GM12878 (cell line): ENCODE data around the gene ARHGAP32. TPM values are rescaled to one million over a fixed set of nuclear protein-coding genes. Genes with fewer than 3 reads are reported as not detected.

Source experiments
- ATAC-seq: fragments of 200-7000 bp; cut with Tn5 transposase; 3 replicates; pipeline ENCODE4 v1.9.1; 2020; ENCODE audit warnings: mild to moderate bottlenecking, moderate library complexity
- BruUV-seq: library from RNA; stranded (reverse); fragments of 400-500 nt; replicated peaks from 2 replicates; lab custom pipeline; 2021; lab: Mats Ljungman, UMichigan
- CTCF ChIA-PET: fragments of 300-600 bp; sonication (Branson Sonifier 250); formaldehyde crosslinking; extraction: SDS; loops from one replicate; lab custom pipeline; 2021; ENCODE audit warnings: inconsistent platforms; lab: Yijun Ruan, JAX
- POLR2A ChIA-PET: fragments of 350-600 bp; formaldehyde crosslinking; extraction: SDS; loops from one replicate; lab custom pipeline; 2021; ENCODE audit warnings: inconsistent platforms; lab: Charles Lee
- RAD21 ChIA-PET: fragments of 300-600 bp; sonication (Branson Sonifier 250); formaldehyde crosslinking; loops from one replicate; lab custom pipeline; 2023; ENCODE audit warnings: antibody characterized with exemption; ENCODE audit not compliant: unreplicated experiment; lab: Charles Lee
- SMC1A ChIA-PET: fragments of 300-600 bp; sonication (Branson Sonifier 250); formaldehyde crosslinking; loops from one replicate; lab custom pipeline; 2023; ENCODE audit not compliant: unreplicated experiment, uncharacterized antibody; lab: Charles Lee
- DNase-seq: peaks from one replicate; pipeline ENCODE4 v3.0.0-alpha.2; 2011; ENCODE audit warnings: low read depth, low spot score
- FAIRE-seq: peaks from 3 replicates; lab custom pipeline; 2011; peaks lifted over from hg19 to GRCh38; lab: Jason Lieb, UNC
- H2AFZ ChIP-seq: 2 replicates; pipeline ENCODE4 v1.6.0; 2011; ENCODE audit warnings: low read depth, low read length, control low read depth; ENCODE audit not compliant: control insufficient read depth
- H3K27ac ChIP-seq: 2 replicates; pipeline ENCODE4 v1.5.1; 2011; ENCODE audit warnings: control low read depth; ENCODE audit not compliant: control insufficient read depth, insufficient read depth
- H3K27me3 ChIP-seq, 2 experiments: replicated peaks in 1 of 2; 2 replicates each; pipeline versions ENCODE4 v1.6.0 to v1.6.1; 2011; ENCODE audit warnings: low read length in 1 of 2; ENCODE audit not compliant: control insufficient read depth in 2 of 2, insufficient read depth in 2 of 2
- H3K36me3 ChIP-seq, 2 experiments: 2 replicates each; pipeline ENCODE4 v1.5.1; 2011; ENCODE audit warnings: low read length in 1 of 2; ENCODE audit not compliant: control insufficient read depth in 2 of 2, insufficient read depth in 2 of 2
- H3K4me1 ChIP-seq: 2 replicates; pipeline ENCODE4 v1.6.1; 2011; ENCODE audit warnings: mild to moderate bottlenecking, low read length, moderate library complexity, mixed read lengths; ENCODE audit not compliant: control insufficient read depth, insufficient read depth
- H3K4me2 ChIP-seq: 2 replicates; pipeline ENCODE4 v1.6.0; 2011; ENCODE audit warnings: control low read depth; ENCODE audit not compliant: control insufficient read depth, insufficient read depth
- H3K4me3 ChIP-seq: fragments of 200-600 bp; sonication (generic); 2 replicates; pipeline ENCODE4 v1.5.1; 2016
- H3K79me2 ChIP-seq: 2 replicates; pipeline ENCODE4 v1.6.0; 2011; ENCODE audit warnings: low read length; ENCODE audit not compliant: control insufficient read depth, insufficient read depth
- H3K9ac ChIP-seq: 2 replicates; pipeline ENCODE4 v1.8.0; 2011; ENCODE audit warnings: low read length, control low read depth, mixed read lengths; ENCODE audit not compliant: control insufficient read depth, insufficient read depth
- H3K9me3 ChIP-seq: replicated peaks from 3 replicates; pipeline ENCODE4 v1.5.1; 2011; ENCODE audit warnings: mild to moderate bottlenecking, low read length; ENCODE audit not compliant: control insufficient read depth, insufficient read depth
- H4K20me1 ChIP-seq: 2 replicates; pipeline ENCODE4 v1.6.0; 2011; ENCODE audit not compliant: control insufficient read depth, insufficient read depth
- BMI1 ChIP-seq: fragments of 450-650 bp; IDR thresholded peaks from 2 replicates; pipeline ENCODE4 v1.6.1; 2016; ENCODE audit warnings: mild to moderate bottlenecking, moderate library complexity, borderline replicate concordance
- DPF2 ChIP-seq: fragments of 450-650 bp; IDR thresholded peaks from 2 replicates; pipeline ENCODE4 v1.6.1; 2017; ENCODE audit warnings: mild to moderate bottlenecking
- EGR1 ChIP-seq, 2 experiments: IDR thresholded peaks; 1 replicate in 1 of 2; 2 replicates in 1 of 2; pipeline ENCODE4 v1.6.1; 2011 to 2012; ENCODE audit warnings: low read depth in 2 of 2, low read length in 2 of 2, borderline replicate concordance in 1 of 2, mild to moderate bottlenecking in 1 of 2, moderate library complexity in 1 of 2
- HDAC2 ChIP-seq: fragments of 200-600 bp; sonication (generic); IDR thresholded peaks from 2 replicates; pipeline ENCODE4 v1.6.1; 2017
- IKZF1 ChIP-seq: fragments of 450-650 bp; conservative IDR thresholded peaks from 2 replicates; pipeline ENCODE4 v1.6.1; 2017; ENCODE audit warnings: antibody characterized with exemption, mild to moderate bottlenecking
- JUND ChIP-seq: IDR thresholded peaks from 2 replicates; pipeline ENCODE4 v1.6.1; 2012; ENCODE audit warnings: low read depth, mild to moderate bottlenecking, low read length, improper control_type of control experiment, moderate library complexity
- NR2C2 ChIP-seq: IDR thresholded peaks from 2 replicates; pipeline ENCODE4 v1.6.1; 2011; ENCODE audit warnings: borderline replicate concordance, low read depth; ENCODE audit not compliant: control insufficient read depth, insufficient read length
- SMAD5 ChIP-seq: IDR thresholded peaks from 2 replicates; pipeline ENCODE4 v1.6.1; 2016; ENCODE audit warnings: antibody characterized with exemption, low read depth
- SUPT20H ChIP-seq: IDR thresholded peaks from 2 replicates; pipeline ENCODE4 v1.6.1; 2011; ENCODE audit warnings: low read depth, mild to moderate bottlenecking, low read length, moderate library complexity, borderline replicate concordance; ENCODE audit not compliant: control insufficient read depth
- TCF7 ChIP-seq: IDR thresholded peaks from 2 replicates; pipeline ENCODE4 v1.6.1; 2014; ENCODE audit warnings: antibody characterized with exemption, borderline replicate concordance
- YY1 ChIP-seq: IDR thresholded peaks from 2 replicates; pipeline ENCODE4 v1.6.1; 2011; ENCODE audit warnings: low read depth, mild to moderate bottlenecking, low read length
- ZNF24 ChIP-seq: fragments of 450-650 bp; IDR thresholded peaks from 2 replicates; pipeline ENCODE4 v1.6.1; 2017; ENCODE audit warnings: antibody characterized with exemption, mild to moderate bottlenecking
- ZNF384 ChIP-seq: IDR thresholded peaks from 2 replicates; pipeline ENCODE4 v1.6.1; 2012; ENCODE audit warnings: low read depth, mild to moderate bottlenecking, low read length, improper control_type of control experiment, borderline replicate concordance
- WGBS: methylation state at CpG from one replicate; pipeline ENCODE4 v1.1.6; 2016; ENCODE audit warnings: low lambda C conversion rate; ENCODE audit not compliant: insufficient replicate concordance, insufficient coverage; ENCODE audit errors: missing lambda C conversion rate; 5-methylcytosine and 5-hydroxymethylcytosine counted together
- in situ Hi-C: fragments of 300-500 bp; cut with MboI; formaldehyde crosslinking; loops from 9 replicates; pipeline ENCODE4 v1.14.3; 2018; ENCODE audit warnings: mixed read lengths
- intact Hi-C: fragments of 100-400 bp; cut with micrococcal nuclease; formaldehyde crosslinking; loops from one replicate; pipeline ENCODE4 v1.14.2; 2022; ENCODE audit not compliant: unreplicated experiment
- polyA plus RNA-seq, 11 experiments: library from polyadenylated mRNA; depleted of rRNA in 4 of 11; unstranded in 6 of 11; stranded (reverse) in 5 of 11; fragments of >200 nt; fragmentation: Nextera tagmentation in 4 of 11; fragmentation: Illumina TruSeq in 1 of 11; extraction: Ambion mirVana in 4 of 11; extraction: Trizol in 1 of 11; gene quantifications; 1 replicate in 1 of 11; 2 replicates in 10 of 11; pipeline versions ENCODE4 v1.2.1 to v1.2.3, GENCODE V29; 2011 to 2016; ENCODE audit warnings: inconsistent platforms in 2 of 11, missing spikeins in 2 of 11, low read depth in 1 of 11
- total RNA-seq, 4 experiments: library from RNA; depleted of rRNA in 3 of 4; stranded (reverse); fragments of >200 nt in 3 of 4; fragmentation: Illumina TruSeq in 1 of 4; extraction: Trizol in 1 of 4; gene quantifications; 2 replicates each; pipeline versions ENCODE4 v1.2.1 to v1.2.3, GENCODE V29; 2013 to 2021
- TF ChIP-seq, protein P1 (sequence below): fragments of 450-650 bp; IDR thresholded peaks from 2 replicates; pipeline ENCODE4 v1.6.1; 2017; ENCODE audit warnings: mild to moderate bottlenecking, moderate library complexity
- TF ChIP-seq, protein P2 (sequence below): IDR thresholded peaks from 2 replicates; pipeline ENCODE4 v1.6.1; 2011; ENCODE audit warnings: low read depth, low read length, improper control_type of control experiment, borderline replicate concordance

The ARHGAP32 gene
- total and polyA plus RNA-seq, 10 of the 15 experiments (the other 5 are each of a cell fraction or from before 2014, with no cell fraction given) = under 0.01 to 0.46 (median 0.12) TPM; not detected in 1

DNA sequence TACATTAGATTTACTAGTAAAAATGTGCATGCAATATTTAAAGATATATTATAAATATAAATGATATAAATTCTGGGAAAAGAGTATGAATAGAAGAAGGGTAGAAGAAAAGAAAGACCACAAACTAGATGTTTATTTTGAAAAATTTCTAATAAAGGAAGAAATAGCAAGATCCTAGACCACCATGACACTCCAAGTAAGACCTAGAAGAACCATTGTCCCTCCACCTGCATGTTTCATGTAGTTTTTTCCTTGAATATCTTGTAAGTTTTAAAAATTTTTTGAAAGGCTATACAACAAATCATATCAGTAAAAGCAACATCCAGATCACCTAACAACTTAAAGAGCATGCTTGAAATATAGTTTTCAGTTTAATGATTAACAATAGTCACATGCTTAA, 46.8 kb downstream of the ARHGAP32 start:
- H3K4me3 ChIP-seq = no peak overlapping the region
- no peak overlapping the region for H2AFZ ChIP-seq
- H3K27me3 ChIP-seq = no peaks in the 10 kb centered on the region
- no peak overlapping the region for H3K4me2 ChIP-seq
- FAIRE-seq (no peak), ATAC-seq (no peak), DNase-seq (no peak)
- in situ Hi-C loops = no loop called here
- intact Hi-C loops = no loop called here
- TF ChIP-seq IKZF1 (no peak), YY1 (no peak)
- TF ChIP-seq, protein P1, sequence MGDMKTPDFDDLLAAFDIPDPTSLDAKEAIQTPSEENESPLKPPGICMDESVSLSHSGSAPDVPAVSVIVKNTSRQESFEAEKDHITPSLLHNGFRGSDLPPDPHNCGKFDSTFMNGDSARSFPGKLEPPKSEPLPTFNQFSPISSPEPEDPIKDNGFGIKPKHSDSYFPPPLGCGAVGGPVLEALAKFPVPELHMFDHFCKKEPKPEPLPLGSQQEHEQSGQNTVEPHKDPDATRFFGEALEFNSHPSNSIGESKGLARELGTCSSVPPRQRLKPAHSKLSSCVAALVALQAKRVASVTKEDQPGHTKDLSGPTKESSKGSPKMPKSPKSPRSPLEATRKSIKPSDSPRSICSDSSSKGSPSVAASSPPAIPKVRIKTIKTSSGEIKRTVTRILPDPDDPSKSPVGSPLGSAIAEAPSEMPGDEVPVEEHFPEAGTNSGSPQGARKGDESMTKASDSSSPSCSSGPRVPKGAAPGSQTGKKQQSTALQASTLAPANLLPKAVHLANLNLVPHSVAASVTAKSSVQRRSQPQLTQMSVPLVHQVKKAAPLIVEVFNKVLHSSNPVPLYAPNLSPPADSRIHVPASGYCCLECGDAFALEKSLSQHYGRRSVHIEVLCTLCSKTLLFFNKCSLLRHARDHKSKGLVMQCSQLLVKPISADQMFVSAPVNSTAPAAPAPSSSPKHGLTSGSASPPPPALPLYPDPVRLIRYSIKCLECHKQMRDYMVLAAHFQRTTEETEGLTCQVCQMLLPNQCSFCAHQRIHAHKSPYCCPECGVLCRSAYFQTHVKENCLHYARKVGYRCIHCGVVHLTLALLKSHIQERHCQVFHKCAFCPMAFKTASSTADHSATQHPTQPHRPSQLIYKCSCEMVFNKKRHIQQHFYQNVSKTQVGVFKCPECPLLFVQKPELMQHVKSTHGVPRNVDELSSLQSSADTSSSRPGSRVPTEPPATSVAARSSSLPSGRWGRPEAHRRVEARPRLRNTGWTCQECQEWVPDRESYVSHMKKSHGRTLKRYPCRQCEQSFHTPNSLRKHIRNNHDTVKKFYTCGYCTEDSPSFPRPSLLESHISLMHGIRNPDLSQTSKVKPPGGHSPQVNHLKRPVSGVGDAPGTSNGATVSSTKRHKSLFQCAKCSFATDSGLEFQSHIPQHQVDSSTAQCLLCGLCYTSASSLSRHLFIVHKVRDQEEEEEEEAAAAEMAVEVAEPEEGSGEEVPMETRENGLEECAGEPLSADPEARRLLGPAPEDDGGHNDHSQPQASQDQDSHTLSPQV = no peak
- no peaks in the 10 kb centered on the region for H4K20me1 ChIP-seq
- no peak overlapping the region for H3K27ac ChIP-seq
- no peak overlapping the region for H3K9ac ChIP-seq
- SMC1A ChIA-PET = no interaction called here
- no peaks in the 10 kb centered on the region for H3K79me2 ChIP-seq
- H3K36me3 ChIP-seq = no peaks in the 10 kb centered on the region
- no peaks in the 10 kb centered on the region for H3K9me3 ChIP-seq
- RAD21 ChIA-PET = no interaction called here
- CTCF ChIA-PET = interaction anchor here (1.0 kb wide), 1 partner anchor 369 kb away, joined by 3 read pairs; no protein-coding TSS in a partner anchor
- POLR2A ChIA-PET = no interaction called here
- no TSS peak for BruUV-seq
- H3K4me1 ChIP-seq = no peaks in the 10 kb centered on the region

DNA sequence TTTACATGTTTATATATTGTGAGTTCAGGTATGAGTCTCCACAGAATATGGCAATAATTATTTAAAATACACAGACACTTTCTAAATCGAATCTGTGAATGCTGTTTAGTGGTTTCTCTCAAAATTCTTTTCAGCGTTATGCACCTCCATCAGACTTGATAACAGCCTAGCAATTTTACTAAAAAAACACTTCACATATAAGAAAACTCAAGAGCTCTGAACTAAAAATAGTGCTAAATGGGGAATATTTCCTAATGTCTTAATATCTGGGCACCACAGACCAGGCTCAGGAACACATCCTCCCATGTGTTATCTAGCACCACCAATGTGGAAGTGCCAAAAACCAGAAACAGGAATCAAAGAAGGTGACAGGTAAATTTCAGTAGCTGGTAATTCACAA, 47.9 kb downstream of the ARHGAP32 start:
- Histone ChIP-seq H3K9ac (no peak overlapping the region), H3K4me1 (no peaks in the 10 kb centered on the region), H3K79me2 (no peaks in the 10 kb centered on the region), H3K27me3 (no peaks in the 10 kb centered on the region), H3K36me3 (no peaks in the 10 kb centered on the region), H4K20me1 (no peaks in the 10 kb centered on the region), H3K4me3 (no peak overlapping the region), H3K9me3 (no peaks in the 10 kb centered on the region), H3K4me2 (no peak overlapping the region), H3K27ac (no peak overlapping the region), H2AFZ (no peak overlapping the region)
- DNase-seq (no peak), FAIRE-seq (no peak), ATAC-seq (no peak)
- in situ Hi-C loops (no loop called here), intact Hi-C loops (no loop called here)
- ChIA-PET SMC1A (no interaction called here), RAD21 (no interaction called here), POLR2A (no interaction called here), CTCF (interaction anchor here (1.0 kb wide), 1 partner anchor 368 kb away, joined by 3 read pairs; no protein-coding TSS in a partner anchor)
- WGBS = 0% methylated on average over 2 of the region's 2 CpGs
- no TSS peak for BruUV-seq
- TF ChIP-seq, protein P2, sequence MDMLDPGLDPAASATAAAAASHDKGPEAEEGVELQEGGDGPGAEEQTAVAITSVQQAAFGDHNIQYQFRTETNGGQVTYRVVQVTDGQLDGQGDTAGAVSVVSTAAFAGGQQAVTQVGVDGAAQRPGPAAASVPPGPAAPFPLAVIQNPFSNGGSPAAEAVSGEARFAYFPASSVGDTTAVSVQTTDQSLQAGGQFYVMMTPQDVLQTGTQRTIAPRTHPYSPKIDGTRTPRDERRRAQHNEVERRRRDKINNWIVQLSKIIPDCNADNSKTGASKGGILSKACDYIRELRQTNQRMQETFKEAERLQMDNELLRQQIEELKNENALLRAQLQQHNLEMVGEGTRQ = no peak
- no peak for TF ChIP-seq ZNF24
- no peak for TF ChIP-seq BMI1
- TF ChIP-seq JUND = no peak
- no peak for TF ChIP-seq EGR1 (IDR thresholded peaks at IDR 0.05; ENCODE audit: borderline replicate concordance in 1 of 2, low read depth in 2 of 2, low read length in 2 of 2)
- no peak for TF ChIP-seq NR2C2
- TF ChIP-seq ZNF384 = no peak
- no peak for TF ChIP-seq SUPT20H
- no peak for TF ChIP-seq TCF7
- TF ChIP-seq DPF2 = no peak
- TF ChIP-seq SMAD5 = no peak
- no peak for TF ChIP-seq HDAC2
